Measurements from ENCODE around the gene PARP15.

- TF ChIP-seq CTCF (IDR thresholded peaks at IDR 0.05; ENCODE audit: insufficient read depth, low read length, poor library complexity, severe bottlenecking) = no peak
- TF ChIP-seq EZH2phosphoT487 (conservative IDR thresholded peaks at IDR 0.05; ENCODE audit: low read length) = no peak
These were observed 52.3 kb downstream of the PARP15 start for GRCh38 chr3:122629763-122630162.

All from SU-DHL-6 (cell line).